A673 (cell line): ENCODE measurements around the gene C1orf198.

Experiments
- EZH2 ChIP-seq: fragments of 200-600 bp; sonication (generic); IDR thresholded peaks from 2 replicates; pipeline ENCODE4 v1.6.1; 2017; ENCODE audit warnings: borderline replicate concordance, low read depth, mild to moderate bottlenecking, mixed read lengths, antibody characterized with exemption, low read length; ENCODE audit not compliant: poor library complexity, severe bottlenecking
- TF ChIP-seq, protein P1 (sequence below): fragments of 300-800, 200-600 bp; sonication (generic); conservative IDR thresholded peaks from 2 replicates; pipeline ENCODE4 v1.5.1; 2017; ENCODE audit warnings: low read depth, mild to moderate bottlenecking, antibody characterized with exemption, low read length, moderate library complexity, mixed read lengths

- TF ChIP-seq EZH2, result no peak
- TF ChIP-seq, protein P1, sequence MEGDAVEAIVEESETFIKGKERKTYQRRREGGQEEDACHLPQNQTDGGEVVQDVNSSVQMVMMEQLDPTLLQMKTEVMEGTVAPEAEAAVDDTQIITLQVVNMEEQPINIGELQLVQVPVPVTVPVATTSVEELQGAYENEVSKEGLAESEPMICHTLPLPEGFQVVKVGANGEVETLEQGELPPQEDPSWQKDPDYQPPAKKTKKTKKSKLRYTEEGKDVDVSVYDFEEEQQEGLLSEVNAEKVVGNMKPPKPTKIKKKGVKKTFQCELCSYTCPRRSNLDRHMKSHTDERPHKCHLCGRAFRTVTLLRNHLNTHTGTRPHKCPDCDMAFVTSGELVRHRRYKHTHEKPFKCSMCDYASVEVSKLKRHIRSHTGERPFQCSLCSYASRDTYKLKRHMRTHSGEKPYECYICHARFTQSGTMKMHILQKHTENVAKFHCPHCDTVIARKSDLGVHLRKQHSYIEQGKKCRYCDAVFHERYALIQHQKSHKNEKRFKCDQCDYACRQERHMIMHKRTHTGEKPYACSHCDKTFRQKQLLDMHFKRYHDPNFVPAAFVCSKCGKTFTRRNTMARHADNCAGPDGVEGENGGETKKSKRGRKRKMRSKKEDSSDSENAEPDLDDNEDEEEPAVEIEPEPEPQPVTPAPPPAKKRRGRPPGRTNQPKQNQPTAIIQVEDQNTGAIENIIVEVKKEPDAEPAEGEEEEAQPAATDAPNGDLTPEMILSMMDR, result no peak
These were observed 45.2 kb upstream of the C1orf198 start for GRCh38 chr1:230913496-230913895.
